GM12864 (cell line): Measurements from ENCODE around the gene PMEPA1.
"Not testable (repeated sequence)": the region's sequence is repeated elsewhere in the genome, so short reads cannot be mapped to it uniquely, and the experiment has no call there.

ENCODE experiments used
- DNase-seq: peaks from one replicate; pipeline ENCODE4 v3.0.0-alpha.2; 2011; ENCODE audit warnings: low read depth
- H3K4me3 ChIP-seq: 2 replicates; pipeline ENCODE4 v1.5.1; 2011; ENCODE audit warnings: mild to moderate bottlenecking, low read depth, low read length, control low read depth
- CTCF ChIP-seq: IDR thresholded peaks from 2 replicates; pipeline ENCODE4 v1.5.1; 2011; ENCODE audit warnings: low read depth, mild to moderate bottlenecking, moderate library complexity, low read length, control low read depth, inconsistent platforms; ENCODE audit errors: missing control alignments

The PMEPA1 gene

GRCh38 chr20:57632286-57632685, 77.5 kb downstream of the PMEPA1 start:
- DNase-seq: no peak
- H3K4me3 ChIP-seq: no peak overlapping the region
- no peak for TF ChIP-seq CTCF

GRCh38 chr20:57630061-57630460, 79.8 kb downstream of the PMEPA1 start:
- DNase-seq: no peak

GRCh38 chr20:57629491-57629901, 80.3 kb downstream of the PMEPA1 start:
- not testable (repeated sequence) for H3K4me3 ChIP-seq, DNase-seq

More at GRCh38 chr20:57630061-57630460, 79.8 kb downstream of the PMEPA1 start:
- H3K4me3 ChIP-seq: no peak overlapping the region
- no peak for TF ChIP-seq CTCF

DNA sequence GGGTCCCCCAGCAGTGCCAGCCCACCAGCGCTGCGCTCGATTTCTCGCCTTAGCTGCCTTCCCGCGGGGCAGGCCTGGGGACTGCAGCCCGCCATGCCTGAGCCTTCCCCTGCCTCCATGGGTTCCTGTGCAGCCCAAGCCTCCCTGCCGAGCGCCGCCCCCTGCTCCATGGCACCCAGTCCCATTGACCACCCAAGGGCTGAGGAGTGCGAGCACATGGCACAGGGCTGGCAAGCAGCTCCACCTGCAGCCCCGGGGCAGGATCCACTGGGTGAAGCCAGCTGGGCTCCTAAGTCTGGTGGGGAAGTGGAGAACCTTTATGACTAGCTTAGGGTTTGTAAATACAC, 80.9 kb downstream of the PMEPA1 start:
- not testable (repeated sequence) for DNase-seq, H3K4me3 ChIP-seq

- no peak for TF ChIP-seq CTCF
- no peak for DNase-seq
- no peak overlapping the region for H3K4me3 ChIP-seq
Observed at GRCh38 chr20:57628047-57628961, 81.5 kb downstream of the PMEPA1 start.

GRCh38 chr20:57627339-57627738, 82.5 kb downstream of the PMEPA1 start:
- TF ChIP-seq CTCF: no peak
- no peak overlapping the region for H3K4me3 ChIP-seq

DNA sequence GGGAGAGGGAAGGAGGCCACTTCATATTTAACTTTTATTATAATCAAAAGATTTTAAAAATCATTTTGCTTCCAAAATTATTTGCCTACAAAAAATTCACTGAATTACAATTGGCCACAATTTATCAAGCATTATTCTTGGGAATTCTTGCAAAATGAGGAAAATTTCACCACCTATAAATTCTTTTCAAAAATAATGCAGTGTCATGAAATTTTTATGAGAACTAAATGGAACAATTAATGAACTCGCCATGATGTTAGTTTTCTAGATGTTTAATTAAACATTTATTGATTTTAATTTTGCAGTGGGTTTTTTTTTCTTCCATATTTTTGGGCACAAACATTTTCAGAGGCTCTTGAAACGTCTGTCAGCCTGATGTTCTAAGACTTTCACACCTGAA, 83.8 kb downstream of the PMEPA1 start:
- H3K4me3 ChIP-seq: no peak overlapping the region
- DNase-seq: no peak
- no peak for TF ChIP-seq CTCF

More at GRCh38 chr20:57627339-57627738, 82.5 kb downstream of the PMEPA1 start:
- no peak for DNase-seq
